MM.1S (cell line): ENCODE data around the gene PLTP.

Experiments
- DNase-seq: peaks from one replicate; pipeline ENCODE4 v3.0.0-alpha.2; 2015
- H2AFZ ChIP-seq: fragments of 300-600 bp; sonication (generic); 2 replicates; pipeline ENCODE4 v1.6.0; 2016; ENCODE audit warnings: antibody characterized with exemption, low read length
- H3F3A ChIP-seq: fragments of 300-600 bp; sonication (generic); 2 replicates; pipeline ENCODE4 v1.6.1; 2016; ENCODE audit warnings: mild to moderate bottlenecking, antibody characterized with exemption, low read length, moderate library complexity, mixed read lengths; ENCODE audit not compliant: insufficient read depth
- H3K27ac ChIP-seq: fragments of 300-600 bp; sonication (generic); 2 replicates; pipeline ENCODE4 v1.5.1; 2016; ENCODE audit warnings: mild to moderate bottlenecking, low read length
- H3K27me3 ChIP-seq: fragments of 300-600 bp; sonication (generic); replicated peaks from 2 replicates; pipeline ENCODE4 v1.6.0; 2016; ENCODE audit warnings: low read length; ENCODE audit not compliant: insufficient read depth
- H3K36me3 ChIP-seq: fragments of 300-600 bp; sonication (generic); replicated peaks from 2 replicates; pipeline ENCODE4 v1.6.1; 2016; ENCODE audit warnings: mild to moderate bottlenecking, low read length, mixed read lengths; ENCODE audit not compliant: insufficient read depth
- H3K4me1 ChIP-seq: fragments of 300-600 bp; sonication (generic); 2 replicates; pipeline ENCODE4 v1.6.1; 2016; ENCODE audit warnings: low read length, mixed read lengths
- H3K4me2 ChIP-seq: fragments of 300-600 bp; sonication (generic); 2 replicates; pipeline ENCODE4 v1.6.0; 2016; ENCODE audit warnings: low read depth, low read length
- H3K4me3 ChIP-seq: fragments of 300-600 bp; sonication (generic); 2 replicates; pipeline ENCODE4 v1.5.1; 2016; ENCODE audit warnings: low read length, mixed read lengths
- H3K79me2 ChIP-seq: fragments of 300-600 bp; sonication (generic); 2 replicates; pipeline ENCODE4 v1.6.1; 2016; ENCODE audit warnings: mixed run types, low read length, mixed read lengths
- H3K9ac ChIP-seq: fragments of 300-600 bp; sonication (generic); 2 replicates; pipeline ENCODE4 v1.6.1; 2016; ENCODE audit warnings: low read length, mixed read lengths
- H3K9me2 ChIP-seq: fragments of 300-600 bp; sonication (generic); replicated peaks from 2 replicates; pipeline ENCODE4 v1.6.1; 2016; ENCODE audit warnings: mild to moderate bottlenecking, low read length, mixed read lengths; ENCODE audit not compliant: insufficient read depth
- H3K9me3 ChIP-seq: fragments of 300-600 bp; sonication (generic); replicated peaks from 2 replicates; pipeline ENCODE4 v1.6.1; 2016; ENCODE audit warnings: mild to moderate bottlenecking, low read length, mixed read lengths; ENCODE audit not compliant: insufficient read depth
- H4K20me1 ChIP-seq: fragments of 300-600 bp; sonication (generic); 2 replicates; pipeline ENCODE4 v1.6.1; 2016; ENCODE audit warnings: mild to moderate bottlenecking, low read length, moderate library complexity, mixed read lengths; ENCODE audit not compliant: insufficient read depth
- EZH2 ChIP-seq: fragments of 300-600 bp; sonication (generic); optimal IDR thresholded peaks from 2 replicates; pipeline ENCODE3; 2017; ENCODE audit warnings: low read depth, mild to moderate bottlenecking, antibody characterized with exemption, low read length, mixed read lengths
- EZH2phosphoT487 ChIP-seq: fragments of 300-600 bp; sonication (generic); IDR thresholded peaks from 2 replicates; pipeline ENCODE4 v1.6.1; 2018; ENCODE audit warnings: antibody characterized with exemption, low read length
- TF ChIP-seq, protein P1 (sequence below): fragments of 300-600 bp; sonication (generic); IDR thresholded peaks from 2 replicates; pipeline ENCODE4 v1.5.1; 2016; ENCODE audit warnings: antibody characterized with exemption, low read length, mixed read lengths

Gene PLTP

DNA sequence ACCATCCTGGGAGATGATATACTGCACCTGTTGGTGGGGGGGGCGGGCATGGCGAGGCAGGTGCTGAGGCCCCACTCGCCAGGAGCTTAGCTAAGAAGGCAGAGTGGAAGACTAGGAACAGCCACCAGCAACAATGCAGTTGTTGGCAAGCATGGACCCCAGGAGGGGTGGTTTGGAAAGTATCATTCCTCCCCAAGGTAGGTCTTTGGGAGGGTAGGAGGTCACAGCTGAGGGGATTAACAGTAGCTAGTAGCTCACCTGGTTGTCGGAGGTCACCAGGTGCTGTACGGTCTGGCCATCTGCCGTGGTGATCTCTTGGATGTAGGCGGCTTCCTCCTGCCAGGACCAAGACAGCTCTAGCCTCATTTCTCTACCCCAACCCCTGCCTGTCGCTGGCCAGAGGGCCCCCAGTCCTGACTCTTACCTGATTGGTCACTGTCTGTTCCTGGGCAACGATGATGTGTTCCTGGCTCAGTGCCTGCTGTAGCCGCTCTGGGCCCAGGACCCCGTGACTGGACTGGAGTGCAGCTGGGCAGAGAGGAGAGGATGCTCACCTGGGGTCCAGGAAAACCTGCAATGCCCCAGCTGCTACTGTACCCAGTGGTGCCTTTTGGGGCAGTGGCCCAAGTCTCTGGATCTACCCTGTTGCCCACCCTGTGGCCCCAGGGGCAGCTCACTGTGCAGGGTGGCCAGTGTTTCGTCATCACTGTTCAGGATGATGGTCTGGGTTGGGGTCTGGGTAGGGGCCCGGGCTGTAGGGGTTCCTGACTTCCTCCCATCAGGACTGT lies 37.8 kb upstream of the PLTP start:
- H3K9ac ChIP-seq = no peak overlapping the region
- no peak overlapping the region for H3K27ac ChIP-seq
- H3K9me3 ChIP-seq = no peaks in the 10 kb centered on the region
- H3F3A ChIP-seq = no peaks in the 10 kb centered on the region
- H3K79me2 ChIP-seq = no peaks in the 10 kb centered on the region
- H3K36me3 ChIP-seq = no peaks in the 10 kb centered on the region; the same call in 1 of the 2 replicates
- H3K4me2 ChIP-seq = no peak overlapping the region
- no peaks in the 10 kb centered on the region for H3K9me2 ChIP-seq
- no peaks in the 10 kb centered on the region for H4K20me1 ChIP-seq
- TF ChIP-seq, protein P1, sequence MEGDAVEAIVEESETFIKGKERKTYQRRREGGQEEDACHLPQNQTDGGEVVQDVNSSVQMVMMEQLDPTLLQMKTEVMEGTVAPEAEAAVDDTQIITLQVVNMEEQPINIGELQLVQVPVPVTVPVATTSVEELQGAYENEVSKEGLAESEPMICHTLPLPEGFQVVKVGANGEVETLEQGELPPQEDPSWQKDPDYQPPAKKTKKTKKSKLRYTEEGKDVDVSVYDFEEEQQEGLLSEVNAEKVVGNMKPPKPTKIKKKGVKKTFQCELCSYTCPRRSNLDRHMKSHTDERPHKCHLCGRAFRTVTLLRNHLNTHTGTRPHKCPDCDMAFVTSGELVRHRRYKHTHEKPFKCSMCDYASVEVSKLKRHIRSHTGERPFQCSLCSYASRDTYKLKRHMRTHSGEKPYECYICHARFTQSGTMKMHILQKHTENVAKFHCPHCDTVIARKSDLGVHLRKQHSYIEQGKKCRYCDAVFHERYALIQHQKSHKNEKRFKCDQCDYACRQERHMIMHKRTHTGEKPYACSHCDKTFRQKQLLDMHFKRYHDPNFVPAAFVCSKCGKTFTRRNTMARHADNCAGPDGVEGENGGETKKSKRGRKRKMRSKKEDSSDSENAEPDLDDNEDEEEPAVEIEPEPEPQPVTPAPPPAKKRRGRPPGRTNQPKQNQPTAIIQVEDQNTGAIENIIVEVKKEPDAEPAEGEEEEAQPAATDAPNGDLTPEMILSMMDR = no peak
- TF ChIP-seq EZH2phosphoT487 (no peak), EZH2 (no peak)
- no peaks in the 10 kb centered on the region for H3K27me3 ChIP-seq
- no peak for DNase-seq
- no peaks in the 10 kb centered on the region for H3K4me1 ChIP-seq
- H2AFZ ChIP-seq = no peak overlapping the region
- H3K4me3 ChIP-seq = no peak overlapping the region

DNA sequence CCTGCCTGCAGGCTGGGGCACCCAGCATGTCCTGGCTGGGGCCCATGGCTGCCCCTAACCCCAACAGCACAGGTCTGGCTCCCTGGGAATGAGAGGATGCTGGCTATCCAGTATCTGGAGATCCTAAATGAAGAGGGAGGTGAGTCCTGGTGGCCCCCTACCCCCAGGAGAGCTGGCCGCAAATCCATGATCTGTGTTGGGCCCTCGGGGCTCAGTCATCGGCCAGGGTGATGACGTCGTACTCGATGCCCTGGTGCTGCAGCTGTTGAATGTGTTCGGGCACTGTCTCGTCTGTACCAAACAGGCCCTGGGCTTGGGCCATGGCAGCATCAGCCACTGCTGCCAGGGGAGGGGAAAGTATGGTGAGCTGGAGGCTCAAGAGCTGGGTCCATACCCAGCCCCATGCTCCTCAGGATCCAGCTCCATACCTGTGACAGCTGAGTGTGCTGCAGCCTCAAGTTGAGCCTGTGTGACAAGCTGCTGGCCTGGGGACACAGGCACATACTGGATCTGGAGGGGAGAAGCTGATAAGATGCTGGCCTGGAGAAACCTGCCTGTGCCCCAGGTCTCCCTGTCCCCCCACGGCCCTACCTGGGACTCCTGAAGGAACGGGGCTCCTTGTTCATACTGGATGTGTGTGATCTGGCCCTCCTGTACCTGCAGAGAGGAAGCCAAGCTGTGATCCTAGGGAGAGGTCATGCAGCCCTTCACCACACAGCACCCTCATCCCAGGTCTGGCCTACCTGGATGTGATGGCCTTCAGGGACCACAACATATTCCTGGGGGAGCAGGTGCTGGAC lies 37.0 kb upstream of the PLTP start:
- H3K36me3 ChIP-seq = no peaks in the 10 kb centered on the region; the same call in 1 of the 2 replicates
- DNase-seq = no peak
- H4K20me1 ChIP-seq = no peaks in the 10 kb centered on the region
- no peaks in the 10 kb centered on the region for H3K9me3 ChIP-seq
- no peaks in the 10 kb centered on the region for H3F3A ChIP-seq
- no peak overlapping the region for H2AFZ ChIP-seq
- H3K4me1 ChIP-seq = no peaks in the 10 kb centered on the region
- H3K79me2 ChIP-seq = no peaks in the 10 kb centered on the region
- no peak overlapping the region for H3K4me3 ChIP-seq
- no peak overlapping the region for H3K9ac ChIP-seq
- no peaks in the 10 kb centered on the region for H3K9me2 ChIP-seq
- TF ChIP-seq EZH2 = no peak
- no peak overlapping the region for H3K4me2 ChIP-seq
- no peak overlapping the region for H3K27ac ChIP-seq
- no peaks in the 10 kb centered on the region for H3K27me3 ChIP-seq

- Histone ChIP-seq H3K4me2 (no peak overlapping the region), H4K20me1 (no peaks in the 10 kb centered on the region), H3K36me3 (no peaks in the 10 kb centered on the region; the same call in 1 of the 2 replicates), H3F3A (no peaks in the 10 kb centered on the region), H3K79me2 (no peaks in the 10 kb centered on the region), H3K9me2 (no peaks in the 10 kb centered on the region), H3K9ac (no peak overlapping the region), H3K9me3 (no peaks in the 10 kb centered on the region), H3K27me3 (no peaks in the 10 kb centered on the region), H3K4me1 (no peaks in the 10 kb centered on the region), H2AFZ (no peak overlapping the region), H3K27ac (no peak overlapping the region), H3K4me3 (no peak overlapping the region)
- no peak for DNase-seq
- TF ChIP-seq, protein P1 = no peak
- TF ChIP-seq EZH2 = no peak
Observed at GRCh38 chr20:45948261-45948733, 36.3 kb upstream of the PLTP start.
